Trophoblast cell (in vitro differentiated cells and primary cell): Measurements from ENCODE around the gene MKLN1.

Experiments
- DNase-seq, 2 donors: peaks; one replicate each; pipeline ENCODE4 v3.0.0-alpha.2; 2016
- H2AFZ ChIP-seq: 2 replicates; pipeline ENCODE4 v1.6.1; 2013; ENCODE audit warnings: low read length, moderate library complexity, mild to moderate bottlenecking; ENCODE audit not compliant: insufficient read depth, poor library complexity
- H2AK5ac ChIP-seq: 2 replicates; pipeline ENCODE4 v1.6.1; 2013; ENCODE audit warnings: mild to moderate bottlenecking, low read length
- H2BK120ac ChIP-seq: 2 replicates; pipeline ENCODE4 v1.6.1; 2013; ENCODE audit warnings: low read length, mild to moderate bottlenecking, moderate library complexity; ENCODE audit not compliant: insufficient read depth, poor library complexity
- H2BK12ac ChIP-seq: 2 replicates; pipeline ENCODE4 v1.6.1; 2013; ENCODE audit warnings: mild to moderate bottlenecking, low read length, moderate library complexity
- H2BK5ac ChIP-seq: 2 replicates; pipeline ENCODE4 v1.6.1; 2013; ENCODE audit warnings: low read length, low read depth, moderate library complexity, mild to moderate bottlenecking; ENCODE audit not compliant: poor library complexity
- H3K14ac ChIP-seq: 2 replicates; pipeline ENCODE4 v1.6.1; 2013; ENCODE audit warnings: mild to moderate bottlenecking, low read length
- H3K18ac ChIP-seq: 2 replicates; pipeline ENCODE4 v1.6.1; 2013; ENCODE audit warnings: mild to moderate bottlenecking, low read length
- H3K23ac ChIP-seq: 2 replicates; pipeline ENCODE4 v1.6.1; 2013; ENCODE audit warnings: low read length
- H3K27ac ChIP-seq: 2 replicates; pipeline ENCODE4 v1.5.1; 2013; ENCODE audit warnings: low read depth, mild to moderate bottlenecking, inconsistent platforms, low read length, moderate library complexity
- H3K27me3 ChIP-seq: 2 replicates; pipeline ENCODE4 v1.6.1; 2013; ENCODE audit warnings: inconsistent platforms, mild to moderate bottlenecking, low read length, moderate library complexity; ENCODE audit not compliant: insufficient read depth
- H3K36me3 ChIP-seq, 2 experiments: 1 replicate in 1 of 2; 2 replicates in 1 of 2; pipeline ENCODE4 v1.6.1; 2013; ENCODE audit warnings: low read length in 2 of 2, mild to moderate bottlenecking in 2 of 2, moderate library complexity in 1 of 2; ENCODE audit not compliant: insufficient read depth in 2 of 2, control insufficient read depth in 1 of 2
- H3K4ac ChIP-seq: 2 replicates; pipeline ENCODE4 v1.6.1; 2013; ENCODE audit warnings: low read depth, mild to moderate bottlenecking, low read length, moderate library complexity
- H3K4me1 ChIP-seq, 2 experiments: 1 replicate in 1 of 2; 2 replicates in 1 of 2; pipeline ENCODE4 v1.6.1; 2013; ENCODE audit warnings: low read length in 2 of 2, mild to moderate bottlenecking in 2 of 2, moderate library complexity in 1 of 2; ENCODE audit not compliant: insufficient read depth in 2 of 2, control insufficient read depth in 1 of 2
- H3K4me2 ChIP-seq: 2 replicates; pipeline ENCODE4 v1.6.1; 2013; ENCODE audit warnings: inconsistent platforms, mild to moderate bottlenecking, low read length, moderate library complexity
- H3K4me3 ChIP-seq: 2 replicates; pipeline ENCODE4 v1.5.1; 2013; ENCODE audit warnings: mild to moderate bottlenecking, low read depth, low read length, inconsistent platforms
- H3K79me1 ChIP-seq: one replicate; pipeline ENCODE4 v1.6.1; 2013; ENCODE audit warnings: low read length
- H3K79me2 ChIP-seq: 2 replicates; pipeline ENCODE4 v1.6.1; 2013; ENCODE audit warnings: low read length, mild to moderate bottlenecking; ENCODE audit not compliant: control insufficient read depth, insufficient read depth, poor library complexity
- H3K9ac ChIP-seq: 2 replicates; pipeline ENCODE4 v1.6.1; 2013; ENCODE audit warnings: mild to moderate bottlenecking, low read length
- H3K9me3 ChIP-seq: 2 replicates; pipeline ENCODE4 v1.6.1; 2013; ENCODE audit warnings: low read depth, mild to moderate bottlenecking, control low read depth, inconsistent platforms, low read length; ENCODE audit not compliant: insufficient read depth
- H4K12ac ChIP-seq: 2 replicates; pipeline ENCODE4 v1.6.1; 2013; ENCODE audit warnings: low read depth, mild to moderate bottlenecking, low read length, moderate library complexity
- H4K8ac ChIP-seq: 2 replicates; pipeline ENCODE4 v1.6.1; 2013; ENCODE audit warnings: low read depth, mild to moderate bottlenecking, low read length, moderate library complexity
- H4K91ac ChIP-seq: one replicate; pipeline ENCODE4 v1.6.1; 2013; ENCODE audit warnings: low read depth, mild to moderate bottlenecking, low read length, moderate library complexity
- WGBS: extraction: QIAGEN DNeasy Blood & Tissue Kit; methylation state at CpG from one replicate; pipeline ENCODE4 v1.1.7; 2013; ENCODE audit warnings: missing lambda C conversion rate; ENCODE audit not compliant: insufficient read length, insufficient coverage; ENCODE audit errors: extremely low coverage; 5-methylcytosine and 5-hydroxymethylcytosine counted together

The MKLN1 gene

DNA sequence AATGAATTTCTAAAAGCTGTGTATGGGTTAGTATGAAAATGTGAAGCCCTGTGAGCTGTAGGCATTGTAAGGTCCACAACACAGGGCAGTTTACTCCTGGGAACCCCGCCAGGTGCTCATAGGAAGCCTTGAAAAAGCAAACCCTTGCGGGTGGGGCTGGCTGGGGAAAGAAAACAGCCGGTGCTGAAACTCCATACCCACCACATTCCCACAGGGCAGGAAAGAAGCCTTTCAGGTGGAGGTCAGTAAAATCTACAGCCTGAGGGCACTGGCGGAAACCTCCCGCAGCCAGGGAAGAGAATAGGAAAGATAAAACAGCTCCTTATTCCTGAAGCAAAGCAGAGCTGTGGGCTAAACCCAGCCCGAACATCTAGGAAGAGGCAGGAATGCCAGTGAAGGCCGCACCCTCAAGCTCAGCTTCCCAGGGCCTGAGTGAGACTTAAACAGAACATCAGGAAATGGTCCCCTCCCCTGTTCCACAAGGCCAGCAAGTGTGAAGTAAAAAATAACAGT, 194.0 kb downstream of the MKLN1 start:
- Histone ChIP-seq H3K79me2 (peaks cover 1% of the 10 kb centered on the region), H3K36me3 (no peaks in the 10 kb centered on the region), H3K79me1 (no peaks in the 10 kb centered on the region), H3K23ac (no peak overlapping the region), H3K27me3 (no peaks in the 10 kb centered on the region), H3K4ac (no peak overlapping the region), H3K4me1 (peaks cover 3 to 4% of the 10 kb centered on the region in 2 experiments), H3K9me3 (no peaks in the 10 kb centered on the region), H2BK120ac (no peak overlapping the region), H3K27ac (no peak overlapping the region), H3K4me2 (no peak overlapping the region), H3K9ac (no peak overlapping the region), H2AK5ac (no peak overlapping the region), H3K18ac (no peak overlapping the region), H3K14ac (no peak overlapping the region), H4K8ac (no peak overlapping the region), H4K12ac (no peak overlapping the region), H3K4me3 (no peak overlapping the region), H2AFZ (no peak overlapping the region), H4K91ac (no peak overlapping the region), H2BK12ac (no peak overlapping the region), H2BK5ac (no peak overlapping the region)
- no CpG with 5 or more reads among the region's 7 CpGs for WGBS
- peak in 1 of 2 donors; percentile 48 for DNase-seq

DNA sequence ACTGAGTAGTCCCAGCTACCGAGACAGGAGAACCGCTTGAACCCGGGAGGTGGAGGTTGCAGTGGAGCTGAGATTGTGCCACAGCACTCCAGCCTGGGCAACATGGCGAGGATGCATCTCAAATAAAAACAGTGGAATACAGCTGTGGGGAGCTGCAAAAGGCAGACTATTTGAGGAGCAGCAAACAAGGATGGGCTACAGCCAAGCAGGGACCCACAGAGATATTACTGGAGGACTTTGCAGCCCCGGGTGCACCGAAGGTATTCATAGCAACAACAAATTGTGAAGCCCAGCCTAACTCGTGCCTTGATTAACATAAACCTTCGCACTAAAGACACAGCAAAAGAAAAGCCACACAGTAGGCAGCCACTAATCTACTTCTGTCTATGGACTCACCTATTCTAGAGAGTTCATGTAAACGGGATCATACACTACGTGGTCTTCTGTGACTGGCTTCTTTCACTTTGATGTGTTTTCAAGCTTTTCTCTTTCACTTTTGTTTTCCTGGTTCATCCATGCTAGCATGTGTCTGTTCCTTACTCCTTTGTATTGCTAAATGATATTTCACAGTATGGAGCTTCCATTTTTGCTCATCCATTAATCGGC, 194.8 kb downstream of the MKLN1 start:
- Histone ChIP-seq H3K79me1 (no peaks in the 10 kb centered on the region), H3K36me3 (no peaks in the 10 kb centered on the region), H3K4me3 (no peak overlapping the region), H2BK12ac (no peak overlapping the region), H3K27me3 (no peaks in the 10 kb centered on the region), H3K4ac (no peak overlapping the region), H3K18ac (no peak overlapping the region), H2BK120ac (no peak overlapping the region), H3K79me2 (peaks cover 1% of the 10 kb centered on the region), H3K27ac (no peak overlapping the region), H4K8ac (no peak overlapping the region), H2BK5ac (no peak overlapping the region), H3K23ac (no peak overlapping the region), H4K91ac (no peak overlapping the region), H3K9me3 (no peaks in the 10 kb centered on the region), H3K4me2 (no peak overlapping the region), H3K9ac (no peak overlapping the region), H2AFZ (no peak overlapping the region), H2AK5ac (no peak overlapping the region), H3K4me1 (peaks cover 3 to 4% of the 10 kb centered on the region in 2 experiments), H3K14ac (no peak overlapping the region), H4K12ac (no peak overlapping the region)
- no peak for DNase-seq
- no CpG with 5 or more reads among the region's 11 CpGs for WGBS

DNA sequence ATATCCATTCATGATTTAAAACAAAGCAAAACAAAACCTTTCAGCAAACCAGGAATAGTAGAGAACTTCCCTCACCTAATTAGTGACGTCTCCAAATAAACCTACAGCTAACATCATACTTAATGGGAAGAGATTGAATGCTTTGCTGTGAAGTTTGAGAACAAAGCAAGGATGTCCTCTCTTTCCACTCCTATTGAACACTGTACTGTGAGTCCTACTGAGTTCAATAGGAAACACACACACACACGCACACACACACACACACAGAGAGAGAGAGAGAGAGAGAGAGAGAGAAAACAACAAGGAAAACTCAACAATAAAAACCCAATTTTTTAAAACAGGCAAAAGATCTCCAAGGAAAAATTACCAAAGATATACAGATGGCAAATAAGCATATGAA, 196.4 kb downstream of the MKLN1 start:
- H3K9me3 ChIP-seq, result no peaks in the 10 kb centered on the region
- no peak overlapping the region for H2AK5ac ChIP-seq
- no peak overlapping the region for H4K12ac ChIP-seq
- no peaks in the 10 kb centered on the region for H3K36me3 ChIP-seq
- H3K4me3 ChIP-seq, result no peak overlapping the region
- no peak overlapping the region for H4K91ac ChIP-seq
- H3K79me1 ChIP-seq, result no peaks in the 10 kb centered on the region
- H3K4me2 ChIP-seq, result no peak overlapping the region
- no peak overlapping the region for H2BK5ac ChIP-seq
- H3K4me1 ChIP-seq, result peaks cover 3 to 4% of the 10 kb centered on the region in 2 experiments
- H3K4ac ChIP-seq, result no peak overlapping the region
- H3K27me3 ChIP-seq, result no peaks in the 10 kb centered on the region
- no peak overlapping the region for H3K14ac ChIP-seq
- H3K79me2 ChIP-seq, result peaks cover 1% of the 10 kb centered on the region
- no peak overlapping the region for H3K23ac ChIP-seq
- no CpG with 5 or more reads among the region's 2 CpGs for WGBS
- H3K27ac ChIP-seq, result no peak overlapping the region
- H2BK120ac ChIP-seq, result no peak overlapping the region
- H2AFZ ChIP-seq, result no peak overlapping the region
- no peak overlapping the region for H2BK12ac ChIP-seq
- no peak for DNase-seq
- H3K18ac ChIP-seq, result no peak overlapping the region
- H3K9ac ChIP-seq, result no peak overlapping the region
- no peak overlapping the region for H4K8ac ChIP-seq

DNA sequence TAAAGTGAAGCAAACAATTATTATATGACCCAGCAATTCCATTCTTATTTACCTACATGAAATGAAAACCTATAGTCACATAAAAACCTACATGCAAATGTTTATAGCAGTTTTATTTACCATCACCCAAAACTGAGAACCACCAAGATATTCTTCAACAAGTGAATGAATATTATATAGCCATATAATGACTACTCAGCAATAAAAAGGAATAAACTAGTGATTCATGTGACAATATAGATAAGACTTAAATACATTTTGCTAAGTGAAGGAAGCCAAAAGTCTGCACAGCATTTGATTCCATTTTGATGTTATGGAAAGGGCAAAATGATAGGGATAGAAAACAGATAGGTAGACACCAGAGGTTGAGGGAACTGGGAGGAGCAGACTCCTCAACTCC, 197.0 kb downstream of the MKLN1 start:
- no peak overlapping the region for H2BK5ac ChIP-seq
- no peak overlapping the region for H2AK5ac ChIP-seq
- no peak overlapping the region for H4K8ac ChIP-seq
- H3K27me3 ChIP-seq, result no peaks in the 10 kb centered on the region
- no peak overlapping the region for H3K4me3 ChIP-seq
- no peak overlapping the region for H2BK120ac ChIP-seq
- no peak overlapping the region for H3K27ac ChIP-seq
- H4K12ac ChIP-seq, result no peak overlapping the region
- peaks cover 3 to 4% of the 10 kb centered on the region in 2 experiments for H3K4me1 ChIP-seq
- H3K14ac ChIP-seq, result no peak overlapping the region
- no peak overlapping the region for H3K4ac ChIP-seq
- no peak for DNase-seq
- H4K91ac ChIP-seq, result no peak overlapping the region
- H3K36me3 ChIP-seq, result peaks cover 0 to 2% of the 10 kb centered on the region in 2 experiments
- no peak overlapping the region for H3K4me2 ChIP-seq
- no peaks in the 10 kb centered on the region for H3K79me1 ChIP-seq
- H3K9me3 ChIP-seq, result no peaks in the 10 kb centered on the region
- H3K23ac ChIP-seq, result no peak overlapping the region
- peaks cover 1% of the 10 kb centered on the region for H3K79me2 ChIP-seq
- H3K18ac ChIP-seq, result no peak overlapping the region
- H2AFZ ChIP-seq, result no peak overlapping the region
- H2BK12ac ChIP-seq, result no peak overlapping the region
- H3K9ac ChIP-seq, result no peak overlapping the region
